ENCODE measurements around the gene PDK2.

- TF ChIP-seq CTCF (IDR thresholded peaks at IDR 0.05) (no peak), EZH2phosphoT487 (IDR thresholded peaks at IDR 0.05) (no peak), EZH2 (IDR thresholded peaks at IDR 0.05) (no peak)
Observed at GRCh38 chr17:50095626-50096037, 481 bp downstream of the PDK2 start.

Data from neural progenitor cell (in vitro differentiated cells).